ENCODE data around the gene DUSP3.

DUSP3 gene

DNA sequence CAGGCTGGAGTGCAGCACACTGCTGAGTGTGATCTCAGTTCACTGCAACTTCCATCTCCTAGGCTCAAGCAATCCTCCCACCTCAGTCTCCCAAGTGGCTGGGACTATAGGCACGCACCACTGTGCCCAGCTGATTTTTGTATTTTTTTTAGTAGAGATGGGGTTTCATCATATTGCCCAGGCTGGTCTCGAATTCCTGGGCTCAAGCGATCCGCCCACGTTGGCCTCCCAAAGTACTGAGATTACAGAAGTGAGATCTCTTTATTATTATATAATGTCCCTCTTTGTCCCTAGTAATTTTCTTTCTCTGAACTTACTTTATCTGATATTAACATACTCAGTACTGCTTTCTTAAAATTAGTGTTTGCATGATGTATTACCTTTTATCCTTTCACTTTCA, 9.8 kb upstream of the DUSP3 start:
- Histone ChIP-seq H3K4ac (ENCODE audit: low read depth in 1 of 2, low read length in 2 of 2) (no peak overlapping the region), H3K4me3 (ENCODE audit: insufficient read depth in 1 of 2, low read depth in 1 of 2, low read length in 2 of 2) (no peak overlapping the region), H4K91ac (ENCODE audit: low read length) (no peak overlapping the region), H2BK120ac (ENCODE audit: low read depth, low read length) (no peak overlapping the region), H3K27me3 (ENCODE audit: control insufficient read depth in 1 of 2, insufficient read depth in 1 of 2, low read length in 2 of 2) (no peaks in the 10 kb centered on the region), H3K27ac (ENCODE audit: low read length, poor library complexity, severe bottlenecking) (no peak overlapping the region), H2AFZ (ENCODE audit: low read depth, low read length) (no peak overlapping the region), H3K9ac (ENCODE audit: low read length) (no peak overlapping the region), H3K23ac (ENCODE audit: low read length in 2 of 2) (no peak overlapping the region), H2BK5ac (ENCODE audit: low read depth, low read length, poor library complexity, severe bottlenecking) (no peak overlapping the region), H3K36me3 (ENCODE audit: control insufficient read depth in 1 of 2, insufficient read depth in 2 of 2, low read depth in 1 of 2, low read length in 2 of 2) (no peaks in the 10 kb centered on the region), H3K14ac (ENCODE audit: low read length in 2 of 2) (no peak overlapping the region), H3K79me1 (replicated peaks; ENCODE audit: low read length, poor library complexity, severe bottlenecking) (no peaks in the 10 kb centered on the region), H4K8ac (ENCODE audit: low read length) (no peak overlapping the region), H3K4me2 (ENCODE audit: low read length, poor library complexity, severe bottlenecking) (no peak overlapping the region), H2BK15ac (ENCODE audit: low read depth, poor library complexity, severe bottlenecking) (no peak overlapping the region), H3K18ac (ENCODE audit: low read depth in 1 of 2, low read length in 2 of 2) (no peak overlapping the region), H3K9me3 (ENCODE audit: control insufficient read depth, low read length) (no peaks in the 10 kb centered on the region), H3K4me1 (ENCODE audit: control insufficient read depth, insufficient read depth, low read depth, low read length) (peaks cover 3% of the 10 kb centered on the region), H2BK12ac (ENCODE audit: low read length in 2 of 2) (no peak overlapping the region), H2AK5ac (ENCODE audit: low read length, severe bottlenecking) (no peak overlapping the region)
- no CpG with 5 or more reads among the region's 5 CpGs for WGBS
- no peak for DNase-seq

DNA sequence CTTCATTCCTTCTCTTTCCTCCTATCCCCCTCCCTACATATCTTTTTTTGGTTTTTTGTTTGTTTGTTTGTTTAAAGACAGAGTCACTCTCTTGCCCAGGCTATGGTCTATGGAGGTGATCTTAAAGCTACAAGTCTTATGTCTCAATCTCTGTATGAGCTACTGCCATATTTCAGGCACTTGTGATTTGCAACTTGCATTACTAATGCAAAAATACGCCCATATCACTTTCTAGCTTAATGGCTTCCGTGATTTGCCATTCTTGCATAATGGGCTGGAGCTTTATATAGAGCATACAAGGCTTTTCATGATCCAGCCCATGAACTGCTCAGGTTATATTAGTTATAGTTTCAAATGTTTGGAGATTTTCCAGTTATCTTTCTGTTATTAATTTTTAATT, 9.0 kb upstream of the DUSP3 start:
- no peak overlapping the region for H3K9ac ChIP-seq (ENCODE audit: low read length)
- no peak overlapping the region for H4K8ac ChIP-seq (ENCODE audit: low read length)
- no peak overlapping the region for H2AFZ ChIP-seq (ENCODE audit: low read depth, low read length)
- peaks cover 3% of the 10 kb centered on the region for H3K4me1 ChIP-seq (ENCODE audit: control insufficient read depth, insufficient read depth, low read depth, low read length)
- no peak overlapping the region for H3K4me3 ChIP-seq (ENCODE audit: insufficient read depth in 1 of 2, low read depth in 1 of 2, low read length in 2 of 2)
- no peak overlapping the region for H2BK5ac ChIP-seq (ENCODE audit: low read depth, low read length, poor library complexity, severe bottlenecking)
- no peak overlapping the region for H2BK12ac ChIP-seq (ENCODE audit: low read length in 2 of 2)
- DNase-seq, result no peak
- 83% methylated on average over 2 of the region's 2 CpGs for WGBS
- no peak overlapping the region for H4K91ac ChIP-seq (ENCODE audit: low read length)
- H3K4me2 ChIP-seq (ENCODE audit: low read length, poor library complexity, severe bottlenecking), result no peak overlapping the region
- no peaks in the 10 kb centered on the region for H3K9me3 ChIP-seq (ENCODE audit: control insufficient read depth, low read length)
- no peak overlapping the region for H2AK5ac ChIP-seq (ENCODE audit: low read length, severe bottlenecking)
- H3K79me1 ChIP-seq (replicated peaks; ENCODE audit: low read length, poor library complexity, severe bottlenecking), result no peaks in the 10 kb centered on the region
- no peak overlapping the region for H3K27ac ChIP-seq (ENCODE audit: low read length, poor library complexity, severe bottlenecking)
- no peak overlapping the region for H2BK15ac ChIP-seq (ENCODE audit: low read depth, poor library complexity, severe bottlenecking)
- H3K36me3 ChIP-seq (ENCODE audit: control insufficient read depth in 1 of 2, insufficient read depth in 2 of 2, low read depth in 1 of 2, low read length in 2 of 2), result no peaks in the 10 kb centered on the region
- peaks cover 0 to 3% of the 10 kb centered on the region in 2 experiments for H3K27me3 ChIP-seq (ENCODE audit: control insufficient read depth in 1 of 2, insufficient read depth in 1 of 2, low read length in 2 of 2)
- H3K14ac ChIP-seq (ENCODE audit: low read length in 2 of 2), result no peak overlapping the region
- no peak overlapping the region for H3K4ac ChIP-seq (ENCODE audit: low read depth in 1 of 2, low read length in 2 of 2)
- no peak overlapping the region for H3K23ac ChIP-seq (ENCODE audit: low read length in 2 of 2)
- H2BK120ac ChIP-seq (ENCODE audit: low read depth, low read length), result no peak overlapping the region
- no peak overlapping the region for H3K18ac ChIP-seq (ENCODE audit: low read depth in 1 of 2, low read length in 2 of 2)

DNA sequence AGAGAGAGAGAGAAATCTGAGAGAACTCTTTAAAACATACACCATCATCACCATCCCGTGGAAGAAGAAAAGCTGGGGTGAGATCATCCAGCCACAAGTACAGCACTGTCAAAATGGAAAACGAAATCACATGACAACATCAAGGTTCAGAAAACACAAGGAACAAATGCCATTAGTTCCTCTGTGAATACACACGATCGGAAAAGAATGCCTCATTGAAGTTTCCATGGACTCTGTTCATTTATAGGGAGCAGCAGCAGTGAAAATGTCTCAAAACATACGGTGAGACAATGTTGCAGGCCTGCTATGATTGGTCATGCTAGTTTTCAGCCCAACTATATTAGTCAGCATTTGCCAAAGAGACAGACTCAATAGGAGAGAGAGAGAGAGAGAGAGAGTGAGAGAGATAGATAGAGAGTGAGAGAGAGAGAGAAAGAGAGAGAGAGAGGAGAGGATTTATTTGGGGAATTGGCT, 5.9 kb upstream of the DUSP3 start:
- Histone ChIP-seq H4K91ac (ENCODE audit: low read length) (no peak overlapping the region), H3K9ac (ENCODE audit: low read length) (peak overlapping the region; percentile 35), H3K36me3 (ENCODE audit: control insufficient read depth in 1 of 2, insufficient read depth in 2 of 2, low read depth in 1 of 2, low read length in 2 of 2) (no peaks in the 10 kb centered on the region), H3K4me3 (ENCODE audit: insufficient read depth in 1 of 2, low read depth in 1 of 2, low read length in 2 of 2) (no peak overlapping the region), H2BK12ac (ENCODE audit: low read length in 2 of 2) (no peak overlapping the region), H2BK5ac (ENCODE audit: low read depth, low read length, poor library complexity, severe bottlenecking) (no peak overlapping the region), H3K27me3 (ENCODE audit: control insufficient read depth in 1 of 2, insufficient read depth in 1 of 2, low read length in 2 of 2) (peaks cover 3 to 17% of the 10 kb centered on the region in 2 experiments), H3K14ac (ENCODE audit: low read length in 2 of 2) (no peak overlapping the region), H2AFZ (ENCODE audit: low read depth, low read length) (no peak overlapping the region), H4K8ac (ENCODE audit: low read length) (no peak overlapping the region), H3K18ac (ENCODE audit: low read depth in 1 of 2, low read length in 2 of 2) (no peak overlapping the region), H3K27ac (ENCODE audit: low read length, poor library complexity, severe bottlenecking) (no peak overlapping the region), H3K79me1 (replicated peaks; ENCODE audit: low read length, poor library complexity, severe bottlenecking) (no peaks in the 10 kb centered on the region), H3K4me2 (ENCODE audit: low read length, poor library complexity, severe bottlenecking) (no peak overlapping the region), H2AK5ac (ENCODE audit: low read length, severe bottlenecking) (no peak overlapping the region), H3K23ac (ENCODE audit: low read length in 2 of 2) (no peak overlapping the region), H3K4ac (ENCODE audit: low read depth in 1 of 2, low read length in 2 of 2) (no peak overlapping the region), H3K4me1 (ENCODE audit: control insufficient read depth, insufficient read depth, low read depth, low read length) (no peaks in the 10 kb centered on the region), H2BK15ac (ENCODE audit: low read depth, poor library complexity, severe bottlenecking) (no peak overlapping the region), H2BK120ac (ENCODE audit: low read depth, low read length) (no peak overlapping the region), H3K9me3 (ENCODE audit: control insufficient read depth, low read length) (no peaks in the 10 kb centered on the region)
- peak; percentile 77 for DNase-seq
- WGBS, result 81% methylated on average over 5 of the region's 5 CpGs

DNA sequence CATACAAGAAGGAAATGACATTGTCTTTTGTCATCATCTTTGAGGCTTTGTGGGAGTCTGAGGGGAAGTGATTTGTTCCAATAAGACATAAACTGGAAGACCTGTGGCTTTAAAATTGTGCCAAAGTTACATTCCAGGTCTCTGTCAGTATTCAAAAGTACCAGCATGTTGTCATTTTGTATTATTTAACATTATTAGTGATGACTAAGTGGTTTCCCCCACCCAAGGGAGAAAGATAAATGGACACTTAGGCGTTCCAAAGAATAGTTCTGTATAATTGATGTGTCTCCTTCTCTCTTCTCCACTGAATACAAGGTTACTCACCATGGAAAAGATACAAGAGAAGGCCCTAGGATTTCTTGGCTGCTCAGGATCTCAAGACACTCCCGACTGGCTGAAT, 5.3 kb upstream of the DUSP3 start:
- no peak overlapping the region for H4K91ac ChIP-seq (ENCODE audit: low read length)
- no peak overlapping the region for H3K4me2 ChIP-seq (ENCODE audit: low read length, poor library complexity, severe bottlenecking)
- no peak overlapping the region for H2BK15ac ChIP-seq (ENCODE audit: low read depth, poor library complexity, severe bottlenecking)
- H4K8ac ChIP-seq (ENCODE audit: low read length), result no peak overlapping the region
- no peak overlapping the region for H3K4ac ChIP-seq (ENCODE audit: low read depth in 1 of 2, low read length in 2 of 2)
- peaks cover 3 to 21% of the 10 kb centered on the region in 2 experiments for H3K27me3 ChIP-seq (ENCODE audit: control insufficient read depth in 1 of 2, insufficient read depth in 1 of 2, low read length in 2 of 2)
- no peak overlapping the region for H2BK5ac ChIP-seq (ENCODE audit: low read depth, low read length, poor library complexity, severe bottlenecking)
- H2BK12ac ChIP-seq (ENCODE audit: low read length in 2 of 2), result no peak overlapping the region
- no peak overlapping the region for H3K23ac ChIP-seq (ENCODE audit: low read length in 2 of 2)
- no peak overlapping the region for H3K14ac ChIP-seq (ENCODE audit: low read length in 2 of 2)
- no peak overlapping the region for H2BK120ac ChIP-seq (ENCODE audit: low read depth, low read length)
- H3K79me1 ChIP-seq (replicated peaks; ENCODE audit: low read length, poor library complexity, severe bottlenecking), result no peaks in the 10 kb centered on the region
- no peak overlapping the region for H3K27ac ChIP-seq (ENCODE audit: low read length, poor library complexity, severe bottlenecking)
- H3K18ac ChIP-seq (ENCODE audit: low read depth in 1 of 2, low read length in 2 of 2), result no peak overlapping the region
- H3K4me3 ChIP-seq (ENCODE audit: insufficient read depth in 1 of 2, low read depth in 1 of 2, low read length in 2 of 2), result no peak overlapping the region
- H3K9ac ChIP-seq (ENCODE audit: low read length), result peak overlapping the region; percentile 35
- peaks cover 2% of the 10 kb centered on the region for H3K4me1 ChIP-seq (ENCODE audit: control insufficient read depth, insufficient read depth, low read depth, low read length)
- no peaks in the 10 kb centered on the region for H3K36me3 ChIP-seq (ENCODE audit: control insufficient read depth in 1 of 2, insufficient read depth in 2 of 2, low read depth in 1 of 2, low read length in 2 of 2)
- WGBS, result 43% methylated on average over 2 of the region's 2 CpGs
- H2AK5ac ChIP-seq (ENCODE audit: low read length, severe bottlenecking), result no peak overlapping the region
- no peaks in the 10 kb centered on the region for H3K9me3 ChIP-seq (ENCODE audit: control insufficient read depth, low read length)
- DNase-seq, result peak; percentile 25
- no peak overlapping the region for H2AFZ ChIP-seq (ENCODE audit: low read depth, low read length)

Measured in mesenchymal stem cell (in vitro differentiated cells and primary cell).